ENCODE measurements around the gene AP2M1. TPM values are rescaled to one million over a fixed set of nuclear protein-coding genes. Genes with fewer than 3 reads are reported as not detected.

Gene AP2M1
- total and polyA plus RNA-seq, 2 of the 13 experiments (the other 11 are each of a cell fraction or from before 2014, with no cell fraction given), result 126 to 146 TPM

DNA sequence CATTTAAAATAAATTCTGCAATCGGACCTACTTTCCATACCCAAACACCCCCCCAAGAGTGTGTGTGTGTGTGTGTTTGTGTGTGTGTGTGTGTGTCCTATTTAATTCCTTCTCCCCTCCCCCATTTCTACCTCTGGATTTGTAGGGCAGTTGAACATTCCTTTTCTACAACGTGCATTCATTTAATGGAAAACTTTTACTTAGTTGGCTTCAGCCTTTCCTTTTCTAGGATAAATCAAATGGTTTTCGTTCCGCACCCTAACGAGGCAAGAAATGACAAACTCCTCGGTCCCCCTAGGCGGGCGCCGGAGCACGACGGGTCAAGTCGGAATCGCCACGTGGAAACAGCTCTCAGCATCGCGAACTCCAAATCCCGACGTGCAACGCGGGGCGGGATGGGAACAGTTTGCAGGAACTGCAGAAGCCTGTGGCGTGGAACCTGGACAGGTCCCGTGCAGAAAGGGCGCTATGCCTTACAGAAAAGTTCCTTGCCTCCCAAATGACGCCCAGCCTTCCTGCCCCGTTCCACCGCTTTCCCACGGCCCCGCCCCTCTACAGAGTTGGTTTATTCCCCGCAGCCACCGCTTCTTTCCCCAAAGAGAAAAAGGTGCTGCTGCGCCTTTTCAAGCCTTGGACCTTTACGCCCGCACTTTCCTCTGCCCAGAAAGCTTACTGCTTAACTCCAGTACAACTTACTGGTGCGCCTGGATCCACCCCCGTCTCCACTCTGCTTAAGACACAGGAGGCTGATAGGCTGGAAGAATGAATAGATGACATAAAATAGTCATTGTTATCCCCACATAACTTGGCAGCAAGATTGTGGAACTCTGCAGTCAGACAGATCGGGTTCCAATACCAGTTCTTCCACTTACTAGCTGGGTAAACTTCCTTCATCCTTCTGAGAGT, 40.6 kb upstream of the AP2M1 start (continued):
- TF ChIP-seq ARID5B (CRISPR knock-in tag; IDR thresholded peaks at IDR 0.05) (peak; percentile 60; the same call in 1 of the 2 replicates), DBP (CRISPR knock-in tag; IDR thresholded peaks at IDR 0.05; ENCODE audit: not compliant biosample characterization) (no peak), PAXIP1 (CRISPR knock-in tag; conservative IDR thresholded peaks at IDR 0.05) (peak; percentile 46; the same call in 1 of the 2 replicates), ZBTB42 (CRISPR knock-in tag; IDR thresholded peaks at IDR 0.05) (no peak), NBN (conservative IDR thresholded peaks at IDR 0.05) (no peak), MAF1 (CRISPR knock-in tag; IDR thresholded peaks at IDR 0.05; ENCODE audit: borderline replicate concordance) (no peak), MIXL1 (CRISPR knock-in tag; IDR thresholded peaks at IDR 0.05) (peak; percentile 84), MIER3 (CRISPR knock-in tag; IDR thresholded peaks at IDR 0.05; ENCODE audit: borderline replicate concordance) (no peak; the same call in 1 of the 2 replicates), CCDC6 (CRISPR knock-in tag; IDR thresholded peaks at IDR 0.05) (peak; percentile 72; the same call in 1 of the 2 replicates), ATF3 (CRISPR knock-in tag; IDR thresholded peaks at IDR 0.05) (no peak), EED (CRISPR knock-in tag; IDR thresholded peaks at IDR 0.05) (peak; percentile 46; the same call in 1 of the 2 replicates), ZNF446 (CRISPR knock-in tag; IDR thresholded peaks at IDR 0.05) (no peak)
- TF ChIP-seq, protein P1, sequence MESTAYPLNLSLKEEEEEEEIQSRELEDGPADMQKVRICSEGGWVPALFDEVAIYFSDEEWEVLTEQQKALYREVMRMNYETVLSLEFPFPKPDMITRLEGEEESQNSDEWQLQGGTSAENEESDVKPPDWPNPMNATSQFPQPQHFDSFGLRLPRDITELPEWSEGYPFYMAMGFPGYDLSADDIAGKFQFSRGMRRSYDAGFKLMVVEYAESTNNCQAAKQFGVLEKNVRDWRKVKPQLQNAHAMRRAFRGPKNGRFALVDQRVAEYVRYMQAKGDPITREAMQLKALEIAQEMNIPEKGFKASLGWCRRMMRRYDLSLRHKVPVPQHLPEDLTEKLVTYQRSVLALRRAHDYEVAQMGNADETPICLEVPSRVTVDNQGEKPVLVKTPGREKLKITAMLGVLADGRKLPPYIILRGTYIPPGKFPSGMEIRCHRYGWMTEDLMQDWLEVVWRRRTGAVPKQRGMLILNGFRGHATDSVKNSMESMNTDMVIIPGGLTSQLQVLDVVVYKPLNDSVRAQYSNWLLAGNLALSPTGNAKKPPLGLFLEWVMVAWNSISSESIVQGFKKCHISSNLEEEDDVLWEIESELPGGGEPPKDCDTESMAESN (CRISPR knock-in tag; conservative IDR thresholded peaks at IDR 0.05), result 0 out of 2 replicates have a peak, but pooled peaks have one; percentile 63
- TF ChIP-seq, protein P2, sequence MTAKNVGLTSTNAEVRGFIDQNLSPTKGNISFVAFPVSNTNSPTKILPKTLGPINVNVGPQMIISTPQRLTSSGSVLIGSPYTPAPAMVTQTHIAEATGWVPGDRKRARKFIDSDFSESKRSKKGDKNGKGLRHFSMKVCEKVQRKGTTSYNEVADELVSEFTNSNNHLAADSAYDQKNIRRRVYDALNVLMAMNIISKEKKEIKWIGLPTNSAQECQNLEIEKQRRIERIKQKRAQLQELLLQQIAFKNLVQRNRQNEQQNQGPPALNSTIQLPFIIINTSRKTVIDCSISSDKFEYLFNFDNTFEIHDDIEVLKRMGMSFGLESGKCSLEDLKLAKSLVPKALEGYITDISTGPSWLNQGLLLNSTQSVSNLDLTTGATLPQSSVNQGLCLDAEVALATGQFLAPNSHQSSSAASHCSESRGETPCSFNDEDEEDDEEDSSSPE (CRISPR knock-in tag; IDR thresholded peaks at IDR 0.05), result peak; percentile 94
- TF ChIP-seq, protein P3, sequence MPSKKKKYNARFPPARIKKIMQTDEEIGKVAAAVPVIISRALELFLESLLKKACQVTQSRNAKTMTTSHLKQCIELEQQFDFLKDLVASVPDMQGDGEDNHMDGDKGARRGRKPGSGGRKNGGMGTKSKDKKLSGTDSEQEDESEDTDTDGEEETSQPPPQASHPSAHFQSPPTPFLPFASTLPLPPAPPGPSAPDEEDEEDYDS (CRISPR knock-in tag; IDR thresholded peaks at IDR 0.05), result 0 out of 2 replicates have a peak, but pooled peaks have one; percentile 8
